Stomach (tissue), 4 donors: ENCODE data around the gene NF1.

Source experiments
- CTCF ChIP-seq, 7 experiments: fragments of 450-650 bp in 4 of 7; fragments of 200-600 bp in 3 of 7; sonication (generic) in 3 of 7; IDR thresholded peaks; one replicate each; pipeline ENCODE4 v1.5.1; 2016 to 2019; ENCODE audit warnings: antibody characterized with exemption in 7 of 7, control low read depth in 2 of 7, mild to moderate bottlenecking in 1 of 7
- POLR2A ChIP-seq, 4 donors: fragments of 450-650 bp; IDR thresholded peaks; one replicate each; pipeline ENCODE4 v1.6.1; 2016; ENCODE audit warnings: antibody characterized with exemption in 4 of 4, control low read depth in 2 of 4, mild to moderate bottlenecking in 1 of 4, moderate library complexity in 1 of 4
- POLR2AphosphoS5 ChIP-seq, 3 donors: sonication (generic); formaldehyde crosslinking; IDR thresholded peaks; one replicate each; pipeline ENCODE4 v1.6.1; 2016; ENCODE audit warnings: antibody characterized with exemption in 3 of 3

- no peak for TF ChIP-seq POLR2AphosphoS5 (IDR thresholded peaks at IDR 0.05)
- TF ChIP-seq POLR2A (IDR thresholded peaks at IDR 0.05): no peak
- TF ChIP-seq CTCF (IDR thresholded peaks at IDR 0.05): no peak
Measured at GRCh38 chr17:31297090-31297489, 202.3 kb downstream of the NF1 start, which contains the start of gene OMG.
